ENCODE data around the gene LDB2.

LDB2 gene

GRCh38 chr4:16790508-16790907 lies 107.9 kb downstream of the LDB2 start:
- no peak for DNase-seq

DNA sequence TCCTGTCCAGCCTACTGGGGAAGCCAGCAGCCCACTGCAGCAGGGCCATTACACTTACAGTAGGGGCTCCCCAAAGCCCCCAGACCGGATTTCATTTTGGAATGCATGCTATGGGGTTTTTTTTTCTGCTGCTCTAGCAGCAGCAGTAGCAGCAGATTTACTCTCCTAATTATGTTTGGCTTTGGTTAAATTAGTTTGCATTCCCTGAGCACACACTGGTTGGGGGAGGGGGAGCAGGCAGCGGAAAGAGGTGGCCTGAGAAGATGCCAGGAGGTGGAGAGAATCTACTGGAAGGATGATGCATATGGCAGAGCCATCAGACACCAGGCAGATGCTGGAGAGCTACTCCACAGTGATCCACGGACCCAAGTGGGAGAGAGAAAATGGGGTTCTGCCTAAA lies 109.6 kb downstream of the LDB2 start:
- DNase-seq = no peak

DNA sequence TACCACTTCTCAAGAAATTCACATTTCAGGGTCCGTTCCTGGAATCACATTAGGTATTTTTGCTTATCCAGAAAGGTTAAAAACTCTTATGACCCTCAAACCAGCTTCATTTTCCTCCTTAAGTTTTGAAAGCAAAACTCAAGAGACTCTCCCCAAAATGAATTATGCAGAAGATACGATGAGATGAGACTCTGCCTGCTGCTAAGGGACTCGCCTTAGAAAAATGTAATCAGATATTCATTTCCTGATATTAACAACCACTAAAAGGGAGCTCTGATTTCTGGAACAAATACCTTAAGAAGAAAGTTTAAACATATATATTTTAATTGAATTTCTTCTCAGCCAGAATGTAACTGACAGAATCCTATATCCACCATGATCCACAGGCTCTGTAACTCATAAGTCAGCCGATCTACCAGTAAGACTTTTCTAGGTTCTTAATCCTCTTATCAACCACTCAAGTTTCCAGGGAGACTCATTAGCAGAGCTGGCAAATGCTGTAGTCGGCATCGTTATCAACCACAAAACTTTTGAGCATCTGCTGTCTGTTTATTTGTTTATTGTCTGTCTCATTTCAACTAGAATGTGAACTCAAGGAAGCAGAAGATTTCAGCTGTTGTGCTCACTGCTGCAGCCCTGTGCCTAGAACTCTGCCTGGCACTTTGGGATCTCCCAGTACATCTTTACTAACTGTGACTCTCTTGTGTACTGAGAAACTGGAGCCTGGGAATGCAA lies 112.5 kb downstream of the LDB2 start:
- DNase-seq = no peak

GRCh38 chr4:16783119-16783518 lies 115.3 kb downstream of the LDB2 start:
- no peak for DNase-seq

DNA sequence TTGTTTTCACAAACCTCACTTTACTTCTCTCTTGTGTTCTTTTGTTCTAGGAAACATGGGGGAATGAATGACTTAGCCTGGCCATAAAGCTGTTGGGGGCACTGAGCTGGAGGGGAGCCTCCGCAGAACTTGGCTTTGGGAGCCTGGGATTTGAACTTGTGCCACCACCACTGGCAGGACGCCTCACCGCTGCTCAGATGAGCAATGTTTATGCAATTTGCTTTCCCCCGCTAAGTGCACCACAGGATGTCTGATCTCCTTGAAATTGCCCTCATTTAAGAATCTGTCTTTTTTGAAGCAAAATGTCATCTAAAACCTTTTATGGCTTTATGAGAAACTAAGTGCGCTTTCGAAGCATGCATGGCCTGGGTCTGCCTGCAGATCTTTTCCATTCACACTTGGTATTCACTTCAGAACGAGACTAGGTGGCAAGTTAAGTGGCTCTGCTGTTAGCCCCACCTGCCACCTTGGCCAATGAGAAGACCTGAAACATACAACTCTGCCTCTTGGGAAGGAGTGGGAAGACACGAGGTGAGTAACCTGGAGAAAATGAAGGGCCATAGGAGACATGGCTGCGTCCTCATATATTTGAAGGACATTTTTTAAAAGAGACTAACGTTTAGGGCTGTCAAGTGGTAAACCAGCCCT lies 119.3 kb downstream of the LDB2 start:
- no peak for DNase-seq

- no peak for DNase-seq
These were observed 120.7 kb downstream of the LDB2 start for GRCh38 chr4:16777726-16778125.

GRCh38 chr4:16775411-16776154 lies 122.9 kb downstream of the LDB2 start:
- no peak for DNase-seq

DNA sequence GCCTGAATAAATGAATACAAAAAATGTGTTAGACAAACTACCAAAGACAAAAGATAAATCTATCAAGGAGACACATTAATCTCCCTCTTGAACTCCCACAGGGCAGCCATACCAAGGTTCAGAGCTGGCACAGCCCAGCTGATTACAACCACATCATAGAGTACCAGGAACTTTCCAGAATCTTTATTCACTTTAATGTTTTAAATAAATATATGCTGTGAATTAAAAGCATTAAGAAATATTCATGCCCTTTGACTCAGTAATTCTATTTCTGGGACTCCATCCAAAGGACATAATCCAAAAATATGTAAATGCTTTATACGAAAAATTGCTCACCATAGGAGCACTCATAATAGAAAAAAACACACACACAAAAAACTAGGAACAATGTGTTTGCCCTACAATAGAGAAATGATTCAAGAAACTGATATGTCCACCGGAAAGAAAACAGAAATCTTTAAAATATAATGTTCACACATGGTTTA lies 126.0 kb downstream of the LDB2 start:
- no peak for DNase-seq

DNA sequence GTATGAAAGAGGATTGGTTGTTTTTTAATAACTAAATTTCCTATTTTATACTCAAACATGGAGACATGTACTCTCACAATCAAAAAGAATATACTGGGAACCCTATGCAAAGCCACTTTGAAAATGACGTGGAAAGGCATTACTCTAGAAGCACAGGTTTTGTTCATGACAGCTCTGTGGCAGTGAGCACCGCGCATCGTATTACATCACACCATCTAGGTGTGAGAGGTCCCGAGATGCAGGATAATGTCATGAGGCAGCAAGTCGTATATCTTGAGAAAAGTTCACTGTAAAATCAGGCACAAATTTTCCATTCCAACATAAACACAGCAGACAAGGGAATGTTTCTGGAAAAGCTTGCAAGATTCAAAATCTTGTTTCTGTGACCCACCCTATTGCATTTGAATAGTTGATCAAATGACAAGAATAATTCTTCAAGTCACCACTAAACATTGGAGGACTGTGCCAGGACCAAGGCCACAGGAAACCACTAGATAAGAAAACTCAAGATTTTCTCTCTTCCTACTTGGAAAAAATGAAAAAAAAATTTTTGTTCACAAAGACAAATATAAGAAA lies 127.6 kb downstream of the LDB2 start:
- DNase-seq = no peak

GRCh38 chr4:16767861-16768260 lies 130.6 kb downstream of the LDB2 start:
- no peak for DNase-seq

DNA sequence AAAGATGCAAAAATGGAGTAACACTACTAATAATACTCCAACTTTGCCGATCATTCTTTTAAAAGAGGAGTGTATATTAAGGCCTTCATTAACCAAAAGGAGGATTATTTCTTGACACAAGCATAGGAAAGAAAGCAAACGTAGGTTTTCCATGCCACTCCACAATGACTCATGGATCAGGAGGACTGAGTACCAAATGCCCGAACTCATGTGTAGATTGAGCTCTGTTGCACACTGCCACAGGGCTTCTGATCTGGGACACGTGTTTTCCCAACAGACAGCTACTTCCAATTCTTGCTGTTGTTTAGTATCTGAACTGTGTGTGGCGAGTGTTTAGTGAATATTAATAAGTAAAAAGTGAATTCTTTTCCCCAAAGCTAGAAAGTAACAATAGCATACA lies 131.2 kb downstream of the LDB2 start:
- DNase-seq = no peak

- no peak for DNase-seq
These were observed 132.9 kb downstream of the LDB2 start for GRCh38 chr4:16765546-16765945.

DNA sequence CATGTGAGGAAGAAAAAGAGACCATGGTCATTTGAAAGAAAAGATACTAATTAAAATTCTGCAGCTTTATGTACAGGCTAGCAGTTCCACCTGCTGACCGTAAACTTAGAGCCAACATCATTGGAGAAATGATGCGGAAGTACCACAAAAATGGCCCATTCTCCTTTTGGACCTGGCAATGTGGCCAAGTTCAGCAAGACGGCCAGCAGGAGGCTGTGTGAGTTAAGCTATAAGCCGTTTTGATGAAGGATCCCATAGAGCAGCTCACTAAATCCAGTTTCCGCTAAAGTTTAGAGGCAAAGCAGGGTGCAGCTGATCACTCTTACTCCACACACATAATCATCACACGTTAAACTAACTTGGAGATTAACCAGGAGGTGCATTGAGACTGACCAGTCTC lies 133.8 kb downstream of the LDB2 start:
- no peak for DNase-seq

- no peak for DNase-seq
These were observed 137.7 kb downstream of the LDB2 start for GRCh38 chr4:16760617-16761363.

- no peak for DNase-seq
These were observed 138.4 kb downstream of the LDB2 start for GRCh38 chr4:16759931-16760582.

DNA sequence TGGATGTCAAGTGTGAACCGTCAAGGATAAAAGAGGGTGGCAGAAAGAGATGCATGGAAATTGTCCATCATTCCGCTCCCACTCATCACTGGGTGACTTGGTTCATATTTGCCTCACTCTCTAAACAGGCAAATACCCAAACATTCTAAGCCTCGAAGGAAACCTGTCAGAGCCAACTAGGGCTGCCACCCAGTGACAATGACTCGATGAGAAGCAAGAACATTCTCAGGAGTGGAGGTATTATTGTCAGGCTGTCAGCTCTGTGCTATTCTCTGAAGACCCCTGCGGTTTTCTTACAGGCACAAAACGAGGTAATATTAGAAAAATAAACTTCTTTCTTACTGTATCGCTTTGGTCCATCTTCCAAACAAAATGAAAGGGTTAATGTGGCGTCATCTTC lies 139.6 kb downstream of the LDB2 start:
- no peak for DNase-seq

DNA sequence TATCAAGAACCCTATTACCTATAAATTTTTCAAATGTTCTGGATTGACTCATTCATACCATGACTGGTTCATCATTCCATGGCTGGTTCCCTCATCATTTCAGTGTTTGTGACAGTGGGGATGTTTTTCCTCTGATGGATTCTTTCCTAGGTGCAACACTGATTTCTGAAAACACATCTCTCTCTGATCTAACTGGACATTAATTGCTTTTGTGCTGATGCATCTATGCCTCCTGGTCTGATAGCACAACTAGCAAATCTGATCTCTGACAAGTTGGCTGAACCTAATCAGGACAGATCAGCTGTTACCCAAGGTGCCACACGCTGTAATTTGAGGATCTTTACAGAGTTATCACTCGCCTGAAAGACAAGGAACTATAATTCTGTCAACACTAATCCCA lies 140.2 kb downstream of the LDB2 start:
- no peak for DNase-seq

GRCh38 chr4:16757080-16757521 lies 141.3 kb downstream of the LDB2 start:
- DNase-seq = no peak

- no peak for DNase-seq
These were observed 144.3 kb downstream of the LDB2 start for GRCh38 chr4:16754104-16754503.

DNA sequence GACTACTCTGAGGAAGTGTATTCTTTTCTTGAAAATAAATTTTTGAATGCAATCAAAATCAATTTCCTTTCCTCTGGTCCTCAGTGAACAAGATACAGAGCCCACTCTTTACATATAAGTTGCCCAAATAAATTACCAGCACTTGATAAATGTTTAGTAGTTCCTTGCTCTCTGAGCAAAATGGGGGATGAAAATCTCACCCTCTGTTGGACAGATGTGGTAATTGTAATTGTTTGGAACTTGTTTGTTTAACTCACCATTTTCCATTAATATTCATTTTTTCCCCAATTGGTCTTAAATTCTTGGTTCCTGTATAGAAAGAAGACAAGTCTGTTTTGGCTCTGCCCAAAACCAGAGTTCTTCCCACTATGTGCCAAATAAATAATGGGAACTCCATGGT lies 146.3 kb downstream of the LDB2 start:
- no peak for DNase-seq

DNA sequence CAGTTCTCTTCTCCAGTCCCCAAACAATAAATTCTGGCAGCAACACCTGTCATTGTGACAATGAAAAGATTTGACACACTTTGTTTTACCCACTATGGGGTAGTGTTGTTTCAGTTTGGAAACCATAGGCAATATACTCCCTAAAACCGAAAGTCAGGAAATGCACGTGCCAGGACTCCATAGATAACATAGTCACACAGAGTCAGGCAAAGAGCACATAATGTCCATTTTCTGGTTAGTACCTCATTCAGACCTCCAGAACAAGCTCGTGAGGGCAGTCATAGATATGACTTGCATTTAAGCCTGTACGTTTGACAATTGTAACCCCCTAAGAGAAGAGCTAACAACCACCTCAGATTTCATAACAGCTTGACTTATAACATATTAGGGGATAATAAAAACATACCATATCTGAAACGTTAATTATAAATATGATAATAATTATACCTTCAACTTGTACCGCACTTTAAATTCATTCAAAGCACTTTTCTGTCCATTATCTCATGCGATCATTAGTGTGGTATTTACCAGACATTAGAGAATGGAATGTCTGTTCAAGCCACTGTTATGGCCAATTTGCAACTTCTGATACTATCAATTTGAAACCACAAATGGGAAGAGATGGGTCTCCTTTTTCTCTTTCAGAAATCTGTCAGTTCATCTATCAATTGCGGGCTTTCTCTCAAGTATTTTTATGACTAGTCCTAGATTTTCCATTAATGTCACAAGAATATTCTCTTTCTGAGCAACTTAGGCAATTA lies 147.4 kb downstream of the LDB2 start:
- no peak for DNase-seq

Data from NCI-H2081 treated with DMSO at 0.1 percent for 48 hours (cell line).